ENCODE measurements around the gene PROX2.

The PROX2 gene

GRCh38 chr14:74841230-74842207, 34.4 kb downstream of the PROX2 start:
- peak; percentile 31 for DNase-seq (ENCODE audit: low spot score)

GRCh38 chr14:74840603-74841030, 35.3 kb downstream of the PROX2 start:
- peak; percentile 10 for DNase-seq (ENCODE audit: low spot score)

GRCh38 chr14:74838166-74838565, 37.8 kb downstream of the PROX2 start:
- peak; percentile 29 for DNase-seq (ENCODE audit: low spot score)

- peak; percentile 52 for DNase-seq (ENCODE audit: low spot score)
Measured at GRCh38 chr14:74836251-74836960, 39.5 kb downstream of the PROX2 start.

- DNase-seq (ENCODE audit: low spot score), result no peak
Measured at GRCh38 chr14:74835645-74836250, 40.2 kb downstream of the PROX2 start.

- no peak for DNase-seq (ENCODE audit: low spot score)
Measured at GRCh38 chr14:74834692-74835392, 41.1 kb downstream of the PROX2 start.

GRCh38 chr14:74832849-74833248, 43.1 kb downstream of the PROX2 start:
- no peak for DNase-seq (ENCODE audit: low spot score)

GRCh38 chr14:74829251-74829650, 46.7 kb downstream of the PROX2 start:
- DNase-seq (ENCODE audit: low spot score), result no peak

GRCh38 chr14:74826574-74826973, 49.4 kb downstream of the PROX2 start:
- no peak for DNase-seq (ENCODE audit: low spot score)
